GM18951 (cell line): ENCODE data around the gene PHF2.

ENCODE experiments used
- POLR2A ChIP-seq: IDR thresholded peaks from 4 replicates; pipeline ENCODE4 v1.6.1; 2011; ENCODE audit warnings: mild to moderate bottlenecking; ENCODE audit not compliant: insufficient read length, insufficient read depth; ENCODE audit errors: extremely low read depth
- in situ Hi-C: fragments of 300-500 bp; cut with MboI; formaldehyde crosslinking; loops from one replicate; pipeline ENCODE4 v1.12.0; 2022; ENCODE audit warnings: low sequenced_read_pairs, mixed read lengths, inconsistent platforms; ENCODE audit not compliant: unreplicated experiment

The PHF2 gene

GRCh38 chr9:93621922-93622321, 45.5 kb downstream of the PHF2 start:
- no peak for TF ChIP-seq POLR2A
- in situ Hi-C loops: no loop called here

- no peak for TF ChIP-seq POLR2A
- in situ Hi-C loops: no loop called here
These were observed 46.3 kb downstream of the PHF2 start for GRCh38 chr9:93622691-93623090.

- in situ Hi-C loops: no loop called here
- no peak for TF ChIP-seq POLR2A
These were observed 47.4 kb downstream of the PHF2 start for GRCh38 chr9:93623753-93624152.

- no peak for TF ChIP-seq POLR2A
- in situ Hi-C loops: no loop called here
These were observed 48.0 kb downstream of the PHF2 start for GRCh38 chr9:93624431-93624834.

- in situ Hi-C loops: no loop called here
- TF ChIP-seq POLR2A: no peak
These were observed 48.6 kb downstream of the PHF2 start for GRCh38 chr9:93624977-93625376.

GRCh38 chr9:93629920-93630319, 53.5 kb downstream of the PHF2 start:
- in situ Hi-C loops: no loop called here
- no peak for TF ChIP-seq POLR2A

- in situ Hi-C loops: no loop called here
- no peak for TF ChIP-seq POLR2A
These were observed 54.5 kb downstream of the PHF2 start for GRCh38 chr9:93630806-93631411.

- in situ Hi-C loops: no loop called here
- TF ChIP-seq POLR2A: no peak
These were observed 57.3 kb downstream of the PHF2 start for GRCh38 chr9:93633492-93634221.

GRCh38 chr9:93634311-93635185, 58.2 kb downstream of the PHF2 start:
- in situ Hi-C loops: no loop called here
- TF ChIP-seq POLR2A: no peak

GRCh38 chr9:93635186-93636107, 59.1 kb downstream of the PHF2 start:
- TF ChIP-seq POLR2A: no peak

GRCh38 chr9:93636172-93636661, 59.8 kb downstream of the PHF2 start:
- in situ Hi-C loops: no loop called here
- no peak for TF ChIP-seq POLR2A

More at GRCh38 chr9:93635186-93636107, 59.1 kb downstream of the PHF2 start:
- in situ Hi-C loops: no loop called here

GRCh38 chr9:93636667-93637066, 60.3 kb downstream of the PHF2 start:
- TF ChIP-seq POLR2A: no peak
- in situ Hi-C loops: no loop called here
